GM23338 (cell line): ENCODE measurements around the gene YTHDC2. TPM values are rescaled to one million over a fixed set of nuclear protein-coding genes. Genes with fewer than 3 reads are reported as not detected.

Experiments used
- ATAC-seq: fragments of 200-7000 bp; cut with Tn5 transposase; 3 replicates; pipeline ENCODE4 v1.9.1; 2020
- DNase-seq: peaks from one replicate; pipeline ENCODE4 v3.0.0-alpha.2; 2015; ENCODE audit warnings: low spot score
- H2AFZ ChIP-seq: fragments of 200-600 bp; sonication (generic); 2 replicates; pipeline ENCODE4 v1.8.0; 2016; ENCODE audit warnings: antibody characterized with exemption, mild to moderate bottlenecking, moderate library complexity
- H3F3A ChIP-seq: fragments of 200-600 bp; sonication (generic); replicated peaks from 2 replicates; pipeline ENCODE4 v1.8.0; 2017; ENCODE audit warnings: antibody characterized with exemption, mixed run types, low read depth
- H3K27ac ChIP-seq: fragments of 200-600 bp; sonication (generic); 2 replicates; pipeline ENCODE4 v1.6.1; 2016; ENCODE audit warnings: low read depth
- H3K27me3 ChIP-seq: fragments of 200-600 bp; sonication (generic); 2 replicates; pipeline ENCODE4 v1.8.0; 2016; ENCODE audit warnings: mild to moderate bottlenecking, mixed run types, moderate library complexity; ENCODE audit not compliant: insufficient read depth
- H3K36me3 ChIP-seq: fragments of 200-600 bp; sonication (generic); 2 replicates; pipeline ENCODE4 v1.8.0; 2016; ENCODE audit warnings: mild to moderate bottlenecking; ENCODE audit not compliant: insufficient read depth
- H3K4me1 ChIP-seq: fragments of 200-600 bp; sonication (generic); 2 replicates; pipeline ENCODE4 v1.8.0; 2016; ENCODE audit warnings: mild to moderate bottlenecking, moderate library complexity; ENCODE audit not compliant: insufficient read depth
- H3K4me2 ChIP-seq: fragments of 200-600 bp; sonication (generic); 2 replicates; pipeline ENCODE4 v1.7.1; 2017; ENCODE audit warnings: mixed run types
- H3K4me3 ChIP-seq: fragments of 200-600 bp; sonication (generic); 2 replicates; pipeline ENCODE4 v1.6.1; 2016; ENCODE audit warnings: mixed run types
- H3K79me2 ChIP-seq: fragments of 200-600 bp; sonication (generic); replicated peaks from 2 replicates; pipeline ENCODE4 v1.8.0; 2017; ENCODE audit warnings: mild to moderate bottlenecking; ENCODE audit not compliant: insufficient read depth
- H3K9me2 ChIP-seq: fragments of 200-600 bp; sonication (generic); 2 replicates; pipeline ENCODE4 v1.8.0; 2017; ENCODE audit not compliant: insufficient read depth
- H4K20me1 ChIP-seq: fragments of 200-600 bp; sonication (generic); replicated peaks from 2 replicates; pipeline ENCODE4 v1.8.0; 2017; ENCODE audit warnings: mild to moderate bottlenecking; ENCODE audit not compliant: insufficient read depth
- H3K27ac Mint-ChIP-seq: 2 replicates; pipeline ENCODE4 v1.8.0; 2020; ENCODE audit warnings: inconsistent platforms, mild to moderate bottlenecking, moderate library complexity, mixed read lengths
- H3K27me3 Mint-ChIP-seq: 3 replicates; pipeline ENCODE4 v1.8.0; 2022; ENCODE audit warnings: low read depth, mild to moderate bottlenecking, moderate library complexity, mixed read lengths, inconsistent platforms; ENCODE audit not compliant: insufficient read depth, poor library complexity
- H3K36me3 Mint-ChIP-seq: 3 replicates; pipeline ENCODE4 v1.8.0; 2021; ENCODE audit warnings: low read depth, mild to moderate bottlenecking, inconsistent platforms, moderate library complexity, mixed read lengths
- H3K4me1 Mint-ChIP-seq: 3 replicates; pipeline ENCODE4 v1.8.0; 2020; ENCODE audit warnings: mild to moderate bottlenecking, inconsistent platforms, mixed read lengths
- H3K4me3 Mint-ChIP-seq: 3 replicates; pipeline ENCODE4 v1.8.0; 2021; ENCODE audit warnings: moderate library complexity, mild to moderate bottlenecking, inconsistent platforms, mixed read lengths
- H3K9me3 Mint-ChIP-seq: 3 replicates; pipeline ENCODE4 v1.8.0; 2020; ENCODE audit warnings: moderate library complexity, mild to moderate bottlenecking, inconsistent platforms, mixed read lengths
- CREB1 ChIP-seq: fragments of 250-450 bp; sonication (Bioruptor Pico); IDR thresholded peaks from 2 replicates; pipeline ENCODE4 v1.5.0; 2020; ENCODE audit warnings: low read depth, mild to moderate bottlenecking, moderate library complexity
- ETS1 ChIP-seq: IDR thresholded peaks from 2 replicates; pipeline ENCODE4 v1.6.1; 2016; ENCODE audit warnings: antibody characterized with exemption
- EZH2 ChIP-seq: fragments of 200-600 bp; sonication (generic); IDR thresholded peaks from one replicate; pipeline ENCODE4 v1.8.0; 2017; ENCODE audit warnings: antibody characterized with exemption, mild to moderate bottlenecking, low read depth; ENCODE audit not compliant: unreplicated experiment
- EZH2phosphoT487 ChIP-seq: fragments of 200-600 bp; sonication (generic); IDR thresholded peaks from one replicate; pipeline ENCODE4 v1.8.1; 2018; ENCODE audit warnings: antibody characterized with exemption; ENCODE audit not compliant: unreplicated experiment
- JUNB ChIP-seq: IDR thresholded peaks from one replicate; pipeline ENCODE4 v1.6.1; 2016; ENCODE audit warnings: antibody characterized with exemption; ENCODE audit not compliant: unreplicated experiment
- POLR2AphosphoS5 ChIP-seq: IDR thresholded peaks from 2 replicates; pipeline ENCODE4 v1.6.1; 2016; ENCODE audit warnings: antibody characterized with exemption, low read depth
- STAT1 ChIP-seq: IDR thresholded peaks from one replicate; pipeline ENCODE4 v1.6.1; 2016; ENCODE audit warnings: antibody characterized with exemption; ENCODE audit not compliant: unreplicated experiment
- ZNF114 ChIP-seq: fragments of 250-450 bp; sonication (Bioruptor Pico); IDR thresholded peaks from 2 replicates; pipeline ENCODE4 v1.5.0; 2020; ENCODE audit warnings: mild to moderate bottlenecking, moderate library complexity
- ZNF331 ChIP-seq: fragments of 250-450 bp; sonication (Bioruptor Pico); IDR thresholded peaks from 2 replicates; pipeline ENCODE4 v1.5.0; 2020; ENCODE audit warnings: low read depth, mild to moderate bottlenecking, moderate library complexity
- polyA plus RNA-seq: library from polyadenylated mRNA; unstranded; fragments of >200 nt; fragmentation: Nextera tagmentation; extraction: Ambion mirVana; gene quantifications from 2 replicates; pipeline ENCODE4 v1.2.1, GENCODE V29; 2016
- total RNA-seq: library from RNA; depleted of rRNA; stranded (reverse); fragments of >200 nt; shearing (Covaris generic); gene quantifications from 2 replicates; pipeline ENCODE4 v1.2.3, GENCODE V29; 2014
- TF ChIP-seq, protein P1 (sequence below), 2 experiments: fragments of 200-600 bp in 1 of 2; sonication (generic) in 1 of 2; conservative IDR thresholded peaks; 2 replicates each; pipeline versions ENCODE4 v1.5.1 to v1.6.1; 2016 to 2017; ENCODE audit warnings: antibody characterized with exemption in 2 of 2, low read depth in 2 of 2, mild to moderate bottlenecking in 2 of 2, moderate library complexity in 1 of 2
- TF ChIP-seq, protein P2 (sequence below): fragments of 250-450 bp; sonication (Bioruptor Pico); IDR thresholded peaks from 2 replicates; pipeline ENCODE4 v1.5.0; 2020; ENCODE audit warnings: mild to moderate bottlenecking, moderate library complexity

The YTHDC2 gene
- total and polyA plus RNA-seq, 2 experiments from 2014 or later = 19.9 to 33.9 TPM

- no peak overlapping the region for H2AFZ ChIP-seq
- TF ChIP-seq POLR2AphosphoS5 = no peak
- TF ChIP-seq, protein P1, sequence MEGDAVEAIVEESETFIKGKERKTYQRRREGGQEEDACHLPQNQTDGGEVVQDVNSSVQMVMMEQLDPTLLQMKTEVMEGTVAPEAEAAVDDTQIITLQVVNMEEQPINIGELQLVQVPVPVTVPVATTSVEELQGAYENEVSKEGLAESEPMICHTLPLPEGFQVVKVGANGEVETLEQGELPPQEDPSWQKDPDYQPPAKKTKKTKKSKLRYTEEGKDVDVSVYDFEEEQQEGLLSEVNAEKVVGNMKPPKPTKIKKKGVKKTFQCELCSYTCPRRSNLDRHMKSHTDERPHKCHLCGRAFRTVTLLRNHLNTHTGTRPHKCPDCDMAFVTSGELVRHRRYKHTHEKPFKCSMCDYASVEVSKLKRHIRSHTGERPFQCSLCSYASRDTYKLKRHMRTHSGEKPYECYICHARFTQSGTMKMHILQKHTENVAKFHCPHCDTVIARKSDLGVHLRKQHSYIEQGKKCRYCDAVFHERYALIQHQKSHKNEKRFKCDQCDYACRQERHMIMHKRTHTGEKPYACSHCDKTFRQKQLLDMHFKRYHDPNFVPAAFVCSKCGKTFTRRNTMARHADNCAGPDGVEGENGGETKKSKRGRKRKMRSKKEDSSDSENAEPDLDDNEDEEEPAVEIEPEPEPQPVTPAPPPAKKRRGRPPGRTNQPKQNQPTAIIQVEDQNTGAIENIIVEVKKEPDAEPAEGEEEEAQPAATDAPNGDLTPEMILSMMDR (conservative IDR thresholded peaks at IDR 0.05; ENCODE audit: low read depth in 2 of 2) = no peak
- no peak for TF ChIP-seq EZH2
- no peak for TF ChIP-seq CREB1
- TF ChIP-seq ZNF114 (CRISPR knock-in tag) = no peak
- TF ChIP-seq, protein P2, sequence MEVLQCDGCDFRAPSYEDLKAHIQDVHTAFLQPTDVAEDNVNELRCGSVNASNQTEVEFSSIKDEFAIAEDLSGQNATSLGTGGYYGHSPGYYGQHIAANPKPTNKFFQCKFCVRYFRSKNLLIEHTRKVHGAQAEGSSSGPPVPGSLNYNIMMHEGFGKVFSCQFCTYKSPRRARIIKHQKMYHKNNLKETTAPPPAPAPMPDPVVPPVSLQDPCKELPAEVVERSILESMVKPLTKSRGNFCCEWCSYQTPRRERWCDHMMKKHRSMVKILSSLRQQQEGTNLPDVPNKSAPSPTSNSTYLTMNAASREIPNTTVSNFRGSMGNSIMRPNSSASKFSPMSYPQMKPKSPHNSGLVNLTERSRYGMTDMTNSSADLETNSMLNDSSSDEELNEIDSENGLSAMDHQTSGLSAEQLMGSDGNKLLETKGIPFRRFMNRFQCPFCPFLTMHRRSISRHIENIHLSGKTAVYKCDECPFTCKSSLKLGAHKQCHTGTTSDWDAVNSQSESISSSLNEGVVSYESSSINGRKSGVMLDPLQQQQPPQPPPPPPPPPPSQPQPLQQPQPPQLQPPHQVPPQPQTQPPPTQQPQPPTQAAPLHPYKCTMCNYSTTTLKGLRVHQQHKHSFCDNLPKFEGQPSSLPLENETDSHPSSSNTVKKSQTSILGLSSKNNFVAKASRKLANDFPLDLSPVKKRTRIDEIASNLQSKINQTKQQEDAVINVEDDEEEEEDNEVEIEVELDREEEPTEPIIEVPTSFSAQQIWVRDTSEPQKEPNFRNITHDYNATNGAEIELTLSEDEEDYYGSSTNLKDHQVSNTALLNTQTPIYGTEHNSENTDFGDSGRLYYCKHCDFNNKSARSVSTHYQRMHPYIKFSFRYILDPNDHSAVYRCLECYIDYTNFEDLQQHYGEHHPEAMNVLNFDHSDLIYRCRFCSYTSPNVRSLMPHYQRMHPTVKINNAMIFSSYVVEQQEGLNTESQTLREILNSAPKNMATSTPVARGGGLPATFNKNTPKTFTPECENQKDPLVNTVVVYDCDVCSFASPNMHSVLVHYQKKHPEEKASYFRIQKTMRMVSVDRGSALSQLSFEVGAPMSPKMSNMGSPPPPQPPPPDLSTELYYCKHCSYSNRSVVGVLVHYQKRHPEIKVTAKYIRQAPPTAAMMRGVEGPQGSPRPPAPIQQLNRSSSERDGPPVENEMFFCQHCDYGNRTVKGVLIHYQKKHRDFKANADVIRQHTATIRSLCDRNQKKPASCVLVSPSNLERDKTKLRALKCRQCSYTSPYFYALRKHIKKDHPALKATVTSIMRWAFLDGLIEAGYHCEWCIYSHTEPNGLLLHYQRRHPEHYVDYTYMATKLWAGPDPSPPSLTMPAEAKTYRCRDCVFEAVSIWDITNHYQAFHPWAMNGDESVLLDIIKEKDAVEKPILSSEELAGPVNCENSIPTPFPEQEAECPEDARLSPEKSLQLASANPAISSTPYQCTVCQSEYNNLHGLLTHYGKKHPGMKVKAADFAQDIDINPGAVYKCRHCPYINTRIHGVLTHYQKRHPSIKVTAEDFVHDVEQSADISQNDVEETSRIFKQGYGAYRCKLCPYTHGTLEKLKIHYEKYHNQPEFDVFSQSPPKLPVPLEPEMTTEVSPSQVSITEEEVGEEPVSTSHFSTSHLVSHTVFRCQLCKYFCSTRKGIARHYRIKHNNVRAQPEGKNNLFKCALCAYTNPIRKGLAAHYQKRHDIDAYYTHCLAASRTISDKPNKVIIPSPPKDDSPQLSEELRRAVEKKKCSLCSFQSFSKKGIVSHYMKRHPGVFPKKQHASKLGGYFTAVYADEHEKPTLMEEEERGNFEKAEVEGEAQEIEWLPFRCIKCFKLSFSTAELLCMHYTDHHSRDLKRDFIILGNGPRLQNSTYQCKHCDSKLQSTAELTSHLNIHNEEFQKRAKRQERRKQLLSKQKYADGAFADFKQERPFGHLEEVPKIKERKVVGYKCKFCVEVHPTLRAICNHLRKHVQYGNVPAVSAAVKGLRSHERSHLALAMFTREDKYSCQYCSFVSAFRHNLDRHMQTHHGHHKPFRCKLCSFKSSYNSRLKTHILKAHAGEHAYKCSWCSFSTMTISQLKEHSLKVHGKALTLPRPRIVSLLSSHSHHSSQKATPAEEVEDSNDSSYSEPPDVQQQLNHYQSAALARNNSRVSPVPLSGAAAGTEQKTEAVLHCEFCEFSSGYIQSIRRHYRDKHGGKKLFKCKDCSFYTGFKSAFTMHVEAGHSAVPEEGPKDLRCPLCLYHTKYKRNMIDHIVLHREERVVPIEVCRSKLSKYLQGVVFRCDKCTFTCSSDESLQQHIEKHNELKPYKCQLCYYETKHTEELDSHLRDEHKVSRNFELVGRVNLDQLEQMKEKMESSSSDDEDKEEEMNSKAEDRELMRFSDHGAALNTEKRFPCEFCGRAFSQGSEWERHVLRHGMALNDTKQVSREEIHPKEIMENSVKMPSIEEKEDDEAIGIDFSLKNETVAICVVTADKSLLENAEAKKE (CRISPR knock-in tag) = no peak
- no peak for TF ChIP-seq ETS1
- TF ChIP-seq EZH2phosphoT487 = no peak
- no peak for TF ChIP-seq ZNF331
- TF ChIP-seq STAT1 = no peak
- no peak for TF ChIP-seq JUNB
- H3K27me3 ChIP-seq = no peaks in the 10 kb centered on the region
- DNase-seq (no peak), ATAC-seq (no peak)
- H3K4me1 Mint-ChIP-seq = peaks cover 10% of the 10 kb centered on the region; the same call in 2 of the 3 replicates
- H3K4me3 Mint-ChIP-seq = no peak overlapping the region
- H3K27me3 Mint-ChIP-seq = no peaks in the 10 kb centered on the region
- no peaks in the 10 kb centered on the region for H3F3A ChIP-seq
- H3K4me2 ChIP-seq = no peak overlapping the region
- H3K36me3 ChIP-seq = no peaks in the 10 kb centered on the region; the same call in 1 of the 2 replicates
- H3K27ac ChIP-seq = no peak overlapping the region
- no peak overlapping the region for H3K27ac Mint-ChIP-seq
- H3K4me1 ChIP-seq = peaks cover 11% of the 10 kb centered on the region
- H3K36me3 Mint-ChIP-seq = peaks cover 32% of the 10 kb centered on the region; the same call in 2 of the 3 replicates
- H3K4me3 ChIP-seq = no peak overlapping the region
- no peaks in the 10 kb centered on the region for H3K9me2 ChIP-seq
- H4K20me1 ChIP-seq = peaks cover 4% of the 10 kb centered on the region
- H3K79me2 ChIP-seq = peaks cover 16% of the 10 kb centered on the region
- no peaks in the 10 kb centered on the region; the same call in 2 of the 3 replicates for H3K9me3 Mint-ChIP-seq
Observed at GRCh38 chr5:113519412-113519811, 5.9 kb downstream of the YTHDC2 start.
